GM18511 (cell line): ENCODE measurements around the gene ZNF143.
"Not testable (repeated sequence)": the region's sequence is repeated elsewhere in the genome, so short reads cannot be mapped to it uniquely, and the experiment has no call there.

ENCODE experiments used
- ATAC-seq: cut with Tn5 transposase; IDR thresholded peaks from one replicate; pipeline ENCODE4 v1.9.1; 2021; ENCODE audit warnings: mild to moderate bottlenecking, moderate library complexity; ENCODE audit not compliant: unreplicated experiment

ZNF143 gene

DNA sequence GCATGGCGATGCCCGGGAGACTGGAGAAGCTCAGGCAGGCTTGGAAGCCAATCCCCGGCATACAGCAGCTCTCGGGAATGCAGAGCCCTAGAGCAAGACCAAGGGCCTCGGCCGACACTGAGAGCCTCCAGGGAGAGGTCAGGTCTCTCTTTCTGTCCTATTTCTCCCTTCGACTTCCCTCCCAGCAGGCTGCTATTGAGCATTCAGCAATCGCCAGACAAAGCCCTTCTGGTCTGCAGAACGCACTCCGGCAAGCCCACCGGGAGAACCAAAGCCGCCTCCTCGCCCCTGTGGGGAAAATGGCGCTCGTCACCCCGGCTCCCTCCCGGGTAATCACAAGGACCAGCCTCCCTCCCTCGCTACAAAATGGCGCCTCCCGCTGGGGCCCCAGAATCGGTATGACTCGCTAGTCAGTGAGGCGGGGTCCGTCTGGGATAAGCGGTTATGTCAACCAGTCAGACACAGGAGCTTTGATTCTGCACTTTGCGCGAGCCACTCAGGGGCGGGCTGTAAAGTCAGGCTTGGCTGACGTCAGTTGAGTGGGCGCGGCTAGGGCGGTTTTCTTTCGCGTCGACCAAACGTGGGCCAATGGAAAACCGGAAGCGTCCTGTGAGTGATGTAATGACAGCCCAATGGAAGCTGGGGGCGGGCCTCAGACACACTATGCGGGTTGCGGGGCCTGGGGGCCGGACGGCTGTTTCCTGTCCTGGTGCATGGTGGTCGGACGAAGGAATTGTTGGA, at the start of gene ZNF143:
Gene ZNF143, plus strand, starts transcription at position 691 of the 741 bp plus-strand sequence. CDS start 10,297 bp downstream, outside the sequence.
- peak; percentile 87 for ATAC-seq

DNA sequence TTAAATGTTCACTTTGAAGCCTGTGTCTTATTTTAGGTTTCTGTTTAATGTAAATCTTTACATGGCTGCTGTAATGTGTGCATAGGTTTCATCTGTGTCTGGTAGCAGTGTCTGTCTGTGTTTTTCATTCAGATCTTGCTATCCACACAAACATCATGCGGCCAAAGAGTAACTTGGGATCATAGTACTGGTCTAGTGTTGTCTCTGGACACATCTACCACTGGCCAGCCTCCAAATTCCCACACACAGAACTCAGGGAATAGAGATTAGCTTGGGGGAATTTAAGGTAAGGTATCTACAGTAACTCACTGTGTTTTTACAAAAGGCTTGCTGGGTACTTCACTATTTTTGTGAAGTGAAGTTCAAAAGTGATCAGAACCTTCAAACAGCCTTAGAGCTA, 32.1 kb upstream of the ZNF143 start:
- no peak for ATAC-seq

DNA sequence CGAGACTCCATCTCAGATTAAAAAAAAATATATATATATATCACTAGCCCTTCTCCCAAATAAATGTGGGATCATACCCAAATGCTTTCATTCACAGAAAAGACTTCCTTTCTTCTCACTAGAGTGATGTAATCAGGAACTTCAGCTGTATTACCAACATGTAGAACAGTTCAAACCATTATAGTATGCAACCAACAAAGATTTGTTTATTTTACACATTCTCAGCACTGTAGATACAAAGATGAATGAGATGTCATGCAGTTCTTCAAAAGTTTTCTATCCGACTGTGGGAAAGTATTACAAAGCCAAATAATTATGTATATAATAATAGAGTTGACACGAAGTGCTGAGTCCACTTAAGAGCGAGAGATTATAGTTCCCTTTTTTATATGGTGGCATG, 22.2 kb upstream of the ZNF143 start:
- ATAC-seq: no peak

DNA sequence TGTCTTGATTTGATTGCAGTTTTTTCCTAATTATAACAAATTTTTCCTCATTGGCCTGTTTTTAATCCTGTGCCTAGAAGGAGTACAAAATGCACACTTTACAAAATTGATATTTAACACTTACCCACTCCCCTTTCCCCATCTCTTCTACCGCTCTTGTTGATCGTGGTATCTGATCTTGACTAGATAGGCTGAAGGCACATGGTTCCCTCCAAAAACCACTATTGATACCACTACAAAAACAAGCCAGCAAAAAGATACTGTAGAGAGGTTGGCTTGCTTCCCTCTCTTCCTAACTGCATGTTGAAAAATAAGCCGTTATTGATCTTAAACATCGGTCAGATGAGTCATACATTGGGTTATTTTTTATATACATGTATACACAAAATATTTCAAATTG, 14.6 kb upstream of the ZNF143 start:
- no peak for ATAC-seq

DNA sequence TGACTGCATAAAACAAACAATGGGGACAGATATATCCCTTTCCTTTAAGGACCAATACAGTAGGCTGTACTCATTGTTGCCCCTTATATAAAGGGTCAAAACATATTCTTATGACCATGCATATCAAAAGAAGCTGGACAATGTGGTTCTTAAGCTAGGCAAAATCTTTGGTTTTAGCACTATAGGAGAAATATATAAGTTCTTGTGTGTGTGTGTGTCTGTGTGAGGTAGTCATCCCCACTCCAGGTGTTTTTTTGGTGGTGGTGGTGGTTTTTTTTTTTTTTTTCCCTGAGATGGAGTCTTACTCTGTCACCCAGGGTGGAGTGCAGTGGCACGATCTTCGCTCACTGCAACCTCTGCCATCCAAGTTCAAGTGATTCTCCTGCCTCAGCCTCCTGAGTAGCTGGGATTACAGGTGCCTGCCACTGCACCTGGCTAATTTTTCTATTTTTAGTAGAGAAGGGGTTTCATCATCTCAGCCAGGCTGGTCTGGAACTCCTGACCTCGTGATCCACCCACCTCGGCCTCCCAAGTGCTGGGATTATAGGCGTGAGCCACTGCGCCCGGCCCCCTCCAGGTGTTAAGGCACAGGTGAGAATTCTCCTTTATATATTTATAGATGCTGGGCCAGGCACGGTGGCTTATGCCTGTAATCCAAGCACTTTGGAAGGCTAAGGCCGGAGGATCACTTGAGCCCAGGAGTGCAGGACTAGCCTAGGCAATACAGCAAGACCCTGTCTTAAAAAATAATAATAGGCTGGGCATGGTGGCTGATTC, 12.0 kb upstream of the ZNF143 start:
- no peak for ATAC-seq

DNA sequence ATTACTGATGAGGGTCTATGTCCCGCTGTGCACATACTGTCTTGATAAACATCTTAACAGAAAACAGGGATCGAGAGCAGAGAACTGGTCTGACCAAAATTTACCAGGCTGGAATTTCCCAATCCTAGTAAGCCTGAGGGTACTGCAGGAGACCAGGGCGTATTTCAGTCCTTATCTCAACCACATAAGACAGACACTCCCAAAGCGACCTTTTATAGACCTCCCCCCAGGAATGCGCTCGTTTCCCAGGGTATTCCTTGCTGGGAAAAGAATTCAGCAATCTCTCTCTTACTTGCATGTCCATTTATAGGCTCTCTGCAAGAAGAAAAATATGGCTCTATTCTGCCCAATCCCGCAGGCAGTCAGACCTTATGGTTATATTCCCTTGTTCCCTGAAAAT, 8.8 kb upstream of the ZNF143 start:
- ATAC-seq: not testable (repeated sequence)

DNA sequence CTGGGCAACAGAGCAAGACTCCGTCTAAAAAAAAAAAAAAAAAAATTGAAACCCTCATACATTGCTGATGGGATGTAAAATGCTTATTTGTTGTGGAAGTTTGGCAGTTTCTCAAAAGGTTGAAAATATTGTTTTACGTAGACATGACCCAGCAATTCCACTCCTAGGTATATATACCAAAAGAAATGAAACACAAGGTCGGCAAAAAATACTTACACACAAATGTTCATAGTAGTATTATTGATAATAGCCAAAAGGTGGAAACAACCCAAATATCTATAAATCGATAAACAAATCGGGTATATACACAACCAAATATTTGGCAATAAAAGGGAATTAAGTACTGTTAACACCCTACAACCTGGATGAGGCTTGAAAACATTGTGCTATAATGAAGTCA, 5.1 kb upstream of the ZNF143 start:
- ATAC-seq: no peak

DNA sequence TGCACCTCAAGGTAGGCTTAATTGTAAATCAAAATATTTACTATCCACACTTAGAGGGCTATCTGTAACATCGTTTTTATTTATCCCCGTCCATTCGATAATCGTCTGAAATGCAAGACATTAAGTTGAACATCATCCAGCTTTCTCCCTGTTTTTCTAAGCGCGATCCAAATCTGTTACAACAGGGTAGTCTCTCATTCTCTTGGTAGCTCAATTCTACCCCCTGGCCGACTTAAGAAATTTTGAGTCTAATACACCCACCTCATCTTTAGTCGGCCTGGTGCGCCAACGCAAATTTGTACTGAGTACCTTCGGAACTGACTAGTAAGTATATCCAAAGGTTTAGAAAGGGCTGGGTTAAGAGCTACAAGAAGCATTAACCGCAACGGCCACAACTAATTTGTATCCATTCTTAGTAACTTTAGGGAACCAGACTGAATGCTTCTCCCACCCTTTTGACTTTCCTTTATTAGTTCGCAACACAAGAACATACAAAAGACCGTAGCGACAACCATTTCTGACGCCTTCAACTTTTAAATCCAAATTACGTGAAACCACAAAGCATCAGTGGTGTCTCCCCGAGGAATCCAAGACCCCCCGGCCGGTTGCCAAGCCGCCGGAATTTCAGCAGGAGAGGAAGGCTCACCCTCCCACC, 1.0 kb upstream of the ZNF143 start:
- ATAC-seq: no peak

DNA sequence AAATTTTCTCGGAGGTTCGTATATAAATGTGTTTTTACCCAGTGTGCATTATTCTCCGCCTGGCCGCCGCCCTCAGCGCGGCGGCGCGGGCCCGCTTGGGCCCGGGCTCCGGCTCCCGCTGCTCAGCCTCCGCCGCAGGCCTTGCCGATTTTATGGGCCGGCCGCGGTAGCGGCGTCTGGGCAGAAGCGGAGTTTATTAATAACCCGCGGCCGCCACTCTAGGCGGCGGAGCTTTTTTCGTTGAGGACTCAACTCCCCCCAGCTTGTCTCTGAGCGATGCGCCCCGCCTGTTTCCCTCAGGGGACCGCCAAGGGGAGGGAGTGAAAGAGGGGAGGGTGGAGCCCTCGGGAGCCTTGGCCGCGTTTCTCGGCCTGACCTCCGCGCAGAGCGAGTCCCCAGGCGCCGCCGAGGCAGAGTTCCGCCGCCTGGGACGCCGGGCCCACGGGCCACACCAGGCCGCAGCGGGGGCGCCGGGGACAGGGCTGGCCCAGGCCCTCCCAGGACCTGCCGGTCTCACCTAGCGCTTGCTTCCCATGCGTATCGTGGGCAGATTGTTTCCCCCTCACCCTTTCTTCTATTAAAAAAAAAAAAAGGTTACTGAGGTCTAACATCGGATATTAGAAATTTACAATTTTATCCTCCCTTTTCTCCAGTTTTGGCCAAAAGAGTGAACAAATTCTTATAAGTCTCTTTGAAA, 399 bp downstream of the ZNF143 start:
- peak; percentile 55 for ATAC-seq

DNA sequence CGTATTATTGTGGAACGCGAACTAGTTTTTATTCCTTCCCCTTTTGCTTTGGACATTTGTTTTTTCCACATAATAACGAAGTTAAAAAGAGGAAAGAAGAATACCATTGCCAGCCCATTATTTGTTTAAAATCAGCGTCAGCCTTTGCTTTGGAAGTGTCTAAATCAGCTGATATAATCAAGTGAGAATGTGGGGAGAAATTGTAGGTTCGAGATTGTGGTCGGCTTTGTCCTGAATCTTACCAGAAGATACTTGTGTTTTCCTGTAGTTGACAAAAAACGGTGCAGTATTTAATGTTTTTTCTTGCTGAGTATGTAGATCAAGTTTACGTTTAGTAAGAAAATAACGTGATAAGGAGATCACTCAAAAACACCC, 935 bp downstream of the ZNF143 start:
- no peak for ATAC-seq

DNA sequence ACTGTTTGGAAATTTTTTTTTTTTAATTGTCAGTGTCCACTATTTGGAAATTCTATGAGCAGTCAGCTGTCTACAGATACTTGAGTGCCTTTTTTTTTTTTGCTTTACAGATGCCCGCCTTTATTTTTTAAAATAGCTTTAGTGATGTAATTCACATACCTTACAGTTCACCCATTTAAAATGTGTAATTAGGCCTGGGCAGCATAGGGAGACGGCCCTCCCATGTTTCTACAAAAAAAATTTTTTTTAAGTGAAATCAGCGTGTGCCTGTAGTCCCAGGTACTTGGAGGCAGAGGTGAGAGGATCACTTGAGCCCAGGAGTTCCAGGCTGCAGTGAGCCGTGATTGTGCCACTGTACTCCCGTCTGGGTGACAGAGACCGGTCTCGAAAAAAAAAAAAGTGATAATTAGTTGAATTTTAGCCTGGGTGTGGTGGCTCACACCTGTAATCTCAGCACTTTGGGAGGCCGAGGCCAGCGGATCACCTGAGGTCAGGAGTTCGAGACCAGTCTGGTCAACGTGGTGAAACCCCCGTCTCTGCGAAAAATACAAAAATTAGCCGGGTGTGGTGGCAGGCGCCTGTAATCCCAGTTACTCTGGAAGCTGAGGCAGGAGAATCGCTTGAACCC, 1.5 kb downstream of the ZNF143 start:
- no peak for ATAC-seq

DNA sequence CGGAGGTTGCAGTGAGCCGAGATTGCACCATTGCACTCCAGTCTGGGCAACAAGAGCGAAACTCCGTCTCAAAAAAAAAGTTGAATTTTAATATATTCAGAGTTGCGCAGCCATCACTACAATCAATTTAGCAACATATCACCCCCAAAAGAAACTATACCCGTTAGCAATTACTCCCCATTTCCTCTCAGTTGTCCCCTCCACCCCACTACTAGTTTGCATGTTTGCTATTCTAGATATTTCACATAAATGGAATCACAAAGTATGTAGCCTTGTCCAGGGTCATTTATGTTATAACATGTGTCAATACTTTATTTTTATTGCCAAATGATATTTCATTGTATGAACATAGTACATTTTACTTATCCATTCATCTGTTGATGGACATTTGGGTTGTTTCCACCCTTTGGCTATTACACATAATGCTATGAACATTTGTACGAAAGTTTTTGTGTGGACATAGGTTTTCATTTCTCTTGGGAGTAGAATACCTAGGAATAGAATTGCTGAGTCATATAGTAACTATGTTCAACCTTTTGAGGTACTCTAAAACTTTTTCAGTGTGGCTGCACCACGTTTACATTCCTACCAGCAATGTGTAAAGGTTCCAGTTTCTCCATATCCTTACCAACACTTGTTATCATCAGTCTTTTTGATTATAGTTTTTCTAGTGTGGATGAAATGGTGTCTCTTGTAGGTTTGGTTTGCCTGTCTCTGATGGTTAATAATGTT, 2.2 kb downstream of the ZNF143 start:
- no peak for ATAC-seq

DNA sequence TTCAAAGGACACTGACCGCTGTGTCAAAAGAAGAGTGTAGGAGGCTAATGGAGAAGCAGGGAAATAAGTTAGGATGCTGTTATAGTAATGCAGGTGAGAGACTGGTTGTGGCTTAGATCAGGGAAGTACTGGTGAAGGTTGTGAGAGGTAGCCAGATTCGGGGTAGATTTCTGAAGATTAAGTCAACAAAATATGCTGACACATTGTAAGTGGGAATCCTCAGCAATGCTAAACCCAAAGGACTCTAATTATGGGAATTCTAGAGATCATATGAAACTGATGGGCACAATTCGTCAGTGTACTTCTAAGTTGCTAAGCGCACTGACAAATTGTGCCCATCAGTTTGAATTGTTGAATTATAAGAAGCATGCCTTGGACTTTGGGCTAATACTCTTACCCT, 10.0 kb downstream of the ZNF143 start:
- no peak for ATAC-seq

DNA sequence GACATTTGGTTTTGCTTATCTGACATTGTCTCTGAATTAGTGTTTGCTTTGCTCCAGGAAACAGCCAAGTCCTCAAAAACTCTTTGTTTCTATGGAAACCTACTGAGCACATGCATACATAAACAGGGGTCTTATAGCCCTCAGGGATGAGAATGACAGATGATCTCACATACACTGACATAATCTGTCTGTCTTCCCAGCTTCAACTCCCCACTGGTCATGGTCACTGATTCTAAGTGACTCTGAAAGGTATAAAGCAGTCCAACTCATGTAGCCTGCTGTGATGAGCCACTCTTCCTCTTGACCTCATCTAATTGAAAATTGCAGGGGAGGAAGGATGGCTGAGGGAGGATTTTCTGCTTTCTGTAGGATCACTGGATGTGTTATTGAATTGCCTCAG, 12.6 kb downstream of the ZNF143 start:
- ATAC-seq: no peak

DNA sequence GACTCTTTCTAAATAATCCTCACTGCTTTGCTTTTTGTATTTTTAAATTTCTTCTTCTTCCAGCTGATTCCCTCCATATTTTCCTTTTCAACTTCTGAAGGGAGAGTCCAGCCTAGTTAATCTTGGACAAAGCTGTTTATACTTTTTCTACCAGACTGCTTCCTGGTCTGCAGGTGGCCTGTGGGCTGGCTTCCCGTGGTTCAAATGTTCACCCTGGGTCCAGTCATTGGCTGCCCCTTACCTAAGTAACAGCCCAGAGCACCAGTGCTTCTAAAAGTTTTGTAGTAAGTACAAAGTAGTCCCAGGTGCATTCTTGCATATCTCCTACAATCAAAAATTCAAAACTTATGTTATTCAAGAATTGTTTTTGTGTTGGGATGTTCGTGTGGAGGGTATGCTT, 19.1 kb downstream of the ZNF143 start:
- ATAC-seq: no peak

DNA sequence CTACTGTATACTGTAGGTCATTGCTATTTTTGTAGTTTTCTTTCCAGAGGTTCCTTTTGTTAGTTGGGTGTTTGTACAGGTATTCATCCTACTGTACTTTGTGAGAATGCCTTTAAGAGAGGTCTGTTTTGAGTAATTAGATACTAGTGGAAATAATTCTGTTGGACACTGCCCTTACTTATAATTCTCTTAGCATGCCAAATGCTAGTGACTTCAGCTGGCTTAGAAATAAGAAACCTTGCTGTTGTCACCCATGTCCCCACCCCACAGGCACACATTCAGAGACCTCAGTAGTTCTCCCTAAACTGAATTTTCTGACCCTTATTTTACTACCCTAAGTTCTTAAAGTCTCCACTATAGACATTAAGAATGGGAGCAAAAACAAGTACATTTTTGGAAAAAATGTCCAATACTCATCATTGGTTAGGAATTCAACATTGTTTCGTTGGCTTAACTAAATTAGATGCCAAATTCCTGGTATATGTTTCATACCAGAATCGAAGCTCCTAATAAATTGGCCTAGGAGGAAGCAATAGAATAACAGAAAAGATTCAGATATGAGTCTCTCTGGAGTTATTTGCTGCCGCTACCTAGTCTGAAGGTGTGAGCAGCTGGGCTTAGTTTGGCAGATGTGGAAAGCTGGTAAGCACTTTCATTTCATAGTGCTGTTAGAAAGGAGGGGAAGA, 28.4 kb downstream of the ZNF143 start:
- ATAC-seq: no peak

DNA sequence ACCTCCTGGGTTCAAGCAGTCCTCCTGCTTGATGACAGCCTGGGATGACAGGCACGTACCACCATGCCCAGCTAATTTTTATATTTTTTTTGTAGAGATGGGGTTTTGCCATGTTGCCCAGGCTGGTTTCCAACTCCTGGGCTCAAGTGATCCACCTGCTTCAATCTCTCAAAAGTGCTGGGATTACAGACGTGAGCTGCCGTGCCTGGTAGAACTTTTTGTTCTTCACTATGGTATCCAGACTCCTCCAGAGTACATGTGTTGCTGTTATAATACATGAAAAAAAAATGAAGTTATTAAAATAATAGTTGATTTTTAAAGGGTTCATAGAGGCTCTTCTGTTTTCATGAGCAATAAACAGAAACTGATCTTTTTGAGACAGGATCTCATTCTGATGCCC, 29.6 kb downstream of the ZNF143 start:
- ATAC-seq: no peak

DNA sequence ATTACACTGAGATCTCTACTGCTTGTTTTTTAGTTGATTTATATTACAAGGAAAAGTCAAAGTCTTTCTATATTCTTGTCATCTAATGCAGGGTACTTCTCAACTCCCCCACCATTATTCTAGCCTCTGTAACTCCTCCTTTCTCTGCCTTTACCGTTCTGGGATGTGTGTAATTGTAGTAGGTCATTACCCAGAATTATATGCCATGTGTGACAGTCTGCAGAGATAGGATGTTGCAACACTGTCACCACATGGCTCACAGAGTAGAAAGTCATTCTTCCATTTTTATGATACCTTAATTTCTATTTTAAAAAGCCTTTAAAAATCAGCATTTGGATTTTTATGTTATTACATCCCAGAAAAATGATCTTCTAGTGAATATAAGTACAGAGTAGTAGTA, 32.7 kb downstream of the ZNF143 start:
- ATAC-seq: no peak

DNA sequence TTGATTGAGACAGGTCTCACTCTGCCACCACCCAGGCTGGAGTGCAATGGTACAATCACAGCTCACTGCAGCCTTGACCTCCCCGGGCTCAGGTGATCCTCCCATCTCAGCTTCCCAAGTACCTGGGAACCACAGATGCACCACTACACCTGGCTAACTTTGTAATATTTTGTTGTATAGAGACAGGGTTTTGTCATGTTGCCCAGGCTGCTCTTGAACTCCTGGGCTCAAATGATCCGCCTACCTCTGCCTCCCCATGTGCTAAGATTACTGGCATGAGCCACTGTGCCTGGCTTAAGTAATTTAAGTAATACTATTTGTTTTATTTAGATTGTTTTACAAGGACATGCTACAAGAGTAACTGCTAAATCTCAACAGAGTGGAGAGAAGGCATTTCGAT, 33.5 kb downstream of the ZNF143 start:
- ATAC-seq: no peak
